PC-3 (cell line): ENCODE measurements around the gene CASKIN1. TPM values are rescaled to one million over a fixed set of nuclear protein-coding genes. Genes with fewer than 3 reads are reported as not detected.

ENCODE experiments used
- ATAC-seq: fragments of 200-7000 bp; cut with Tn5 transposase; 2 replicates; pipeline ENCODE4 v1.9.1; 2020; ENCODE audit warnings: mild to moderate bottlenecking, moderate library complexity
- BruUV-seq: library from RNA; stranded (reverse); fragments of 400-500 nt; replicated peaks from 2 replicates; lab custom pipeline; 2021; lab: Mats Ljungman, UMichigan
- CTCF ChIA-PET: fragments of 300-600 bp; sonication (Branson Sonifier 250); formaldehyde crosslinking; loops from one replicate; lab custom pipeline; 2022; ENCODE audit warnings: antibody characterized with exemption; lab: Charles Lee
- POLR2A ChIA-PET: fragments of 300-600 bp; sonication (Branson Sonifier 250); formaldehyde crosslinking; loops from one replicate; lab custom pipeline; 2022; ENCODE audit warnings: antibody characterized with exemption; ENCODE audit not compliant: unreplicated experiment; lab: Charles Lee
- DNase-seq: peaks from one replicate; pipeline ENCODE4 v3.0.0-alpha.2; 2015
- H2AFZ ChIP-seq: fragments of 300-600 bp; sonication (generic); 2 replicates; pipeline ENCODE4 v1.6.0; 2016; ENCODE audit warnings: antibody characterized with exemption, low read length
- H3F3A ChIP-seq: fragments of 300-600 bp; sonication (generic); one replicate; pipeline ENCODE4 v1.6.0; 2017; ENCODE audit warnings: antibody characterized with exemption, low read length, control low read depth, mild to moderate bottlenecking; ENCODE audit not compliant: unreplicated experiment
- H3K27ac ChIP-seq: fragments of 300-600 bp; sonication (generic); 2 replicates; pipeline ENCODE4 v1.5.1; 2016; ENCODE audit warnings: mild to moderate bottlenecking, low read length
- H3K27me3 ChIP-seq: fragments of 300-600 bp; sonication (generic); 2 replicates; pipeline ENCODE4 v1.6.1; 2016; ENCODE audit warnings: low read length, mixed read lengths
- H3K36me3 ChIP-seq: fragments of 300-600 bp; sonication (generic); 2 replicates; pipeline ENCODE4 v1.6.1; 2016; ENCODE audit warnings: low read depth, mixed run types, low read length, mixed read lengths
- H3K4me1 ChIP-seq: fragments of 300-600 bp; sonication (generic); 2 replicates; pipeline ENCODE4 v1.5.1; 2016; ENCODE audit warnings: low read length; ENCODE audit not compliant: insufficient read depth
- H3K4me2 ChIP-seq: fragments of 300-600 bp; sonication (generic); 2 replicates; pipeline ENCODE4 v1.6.0; 2016; ENCODE audit warnings: low read length
- H3K4me3 ChIP-seq: fragments of 300-600 bp; sonication (generic); 2 replicates; pipeline ENCODE4 v1.5.1; 2016; ENCODE audit warnings: mild to moderate bottlenecking, low read length, mixed read lengths
- H3K79me2 ChIP-seq: fragments of 300-600 bp; sonication (generic); 2 replicates; pipeline ENCODE4 v1.6.1; 2017; ENCODE audit warnings: low read length, mixed read lengths
- H3K9ac ChIP-seq: fragments of 300-600 bp; sonication (generic); 2 replicates; pipeline ENCODE4 v1.6.0; 2016; ENCODE audit warnings: mild to moderate bottlenecking, low read length
- H3K9me2 ChIP-seq: fragments of 300-600 bp; sonication (generic); replicated peaks from 2 replicates; pipeline ENCODE4 v1.6.1; 2016; ENCODE audit warnings: mixed run types, low read length, mixed read lengths
- H3K9me3 ChIP-seq: fragments of 300-600 bp; sonication (generic); 2 replicates; pipeline ENCODE4 v1.6.1; 2016; ENCODE audit warnings: low read length, mixed read lengths
- H4K20me1 ChIP-seq: fragments of 300-600 bp; sonication (generic); 2 replicates; pipeline ENCODE4 v1.6.1; 2016; ENCODE audit warnings: low read length, mixed read lengths
- CTCF ChIP-seq: fragments of 300-600 bp; sonication (generic); conservative IDR thresholded peaks from 2 replicates; pipeline ENCODE4 v1.5.1; 2017; ENCODE audit warnings: antibody characterized with exemption, low read depth, mild to moderate bottlenecking, low read length
- EZH2 ChIP-seq: fragments of 300-600 bp; sonication (generic); IDR thresholded peaks from one replicate; pipeline ENCODE4 v1.6.1; 2017; ENCODE audit warnings: antibody characterized with exemption, mild to moderate bottlenecking, low read length; ENCODE audit not compliant: unreplicated experiment
- EZH2phosphoT487 ChIP-seq: fragments of 300-600 bp; sonication (generic); IDR thresholded peaks from 2 replicates; pipeline ENCODE4 v1.6.1; 2018; ENCODE audit warnings: mild to moderate bottlenecking, antibody characterized with exemption, low read length, borderline replicate concordance
- intact Hi-C: fragments of 100-400 bp; cut with micrococcal nuclease; formaldehyde crosslinking; loops from 2 replicates; pipeline ENCODE4 v1.9.0; 2023
- total RNA-seq: library from RNA; depleted of rRNA; stranded (reverse); fragments of >200 nt; gene quantifications from 2 replicates; pipeline ENCODE4 v1.2.3, GENCODE V29; 2014

CASKIN1 gene
- total RNA-seq, 1 experiment from 2014 or later = 1.6 TPM

GRCh38 chr16:2229632-2230250 lies 33.3 kb upstream of the CASKIN1 start:
- no peak for DNase-seq
- no peaks in the 10 kb centered on the region for H3K9me3 ChIP-seq
- ChIA-PET CTCF (no interaction called here), POLR2A (no interaction called here)
- H3K4me2 ChIP-seq = no peak overlapping the region
- H4K20me1 ChIP-seq = peaks cover 9% of the 10 kb centered on the region; the same call in 1 of the 2 replicates
- H3K9me2 ChIP-seq = no peaks in the 10 kb centered on the region
- H3F3A ChIP-seq = no peaks in the 10 kb centered on the region
- H2AFZ ChIP-seq = no peak overlapping the region
- peaks cover 12% of the 10 kb centered on the region for H3K4me1 ChIP-seq
- H3K27me3 ChIP-seq = no peaks in the 10 kb centered on the region
- no TSS peak for BruUV-seq
- peaks cover 43% of the 10 kb centered on the region for H3K79me2 ChIP-seq
- TF ChIP-seq EZH2phosphoT487 (no peak), EZH2 (no peak), CTCF (no peak)
- no peak overlapping the region for H3K9ac ChIP-seq
- intact Hi-C loops = no loop called here
- no peak overlapping the region for H3K4me3 ChIP-seq
- H3K27ac ChIP-seq = no peak overlapping the region
- ATAC-seq = no peak
- H3K36me3 ChIP-seq = no peaks in the 10 kb centered on the region; the same call in 1 of the 2 replicates

- H3K4me2 ChIP-seq = no peak overlapping the region
- H3K9me3 ChIP-seq = no peaks in the 10 kb centered on the region
- no peak for DNase-seq
- intact Hi-C loops = no loop called here
- H4K20me1 ChIP-seq = peaks cover 9% of the 10 kb centered on the region; the same call in 1 of the 2 replicates
- no peaks in the 10 kb centered on the region for H3F3A ChIP-seq
- no TSS peak for BruUV-seq
- ChIA-PET CTCF (no interaction called here), POLR2A (no interaction called here)
- no peaks in the 10 kb centered on the region; the same call in 1 of the 2 replicates for H3K36me3 ChIP-seq
- ATAC-seq = no peak
- H2AFZ ChIP-seq = no peak overlapping the region
- TF ChIP-seq CTCF (no peak), EZH2phosphoT487 (no peak), EZH2 (no peak)
- no peak overlapping the region for H3K4me3 ChIP-seq
- H3K79me2 ChIP-seq = peaks cover 49% of the 10 kb centered on the region
- H3K27ac ChIP-seq = no peak overlapping the region
- no peak overlapping the region for H3K9ac ChIP-seq
- H3K27me3 ChIP-seq = no peaks in the 10 kb centered on the region
- peaks cover 12% of the 10 kb centered on the region for H3K4me1 ChIP-seq
- H3K9me2 ChIP-seq = no peaks in the 10 kb centered on the region
Observed at GRCh38 chr16:2229091-2229490, 32.7 kb upstream of the CASKIN1 start.

DNA sequence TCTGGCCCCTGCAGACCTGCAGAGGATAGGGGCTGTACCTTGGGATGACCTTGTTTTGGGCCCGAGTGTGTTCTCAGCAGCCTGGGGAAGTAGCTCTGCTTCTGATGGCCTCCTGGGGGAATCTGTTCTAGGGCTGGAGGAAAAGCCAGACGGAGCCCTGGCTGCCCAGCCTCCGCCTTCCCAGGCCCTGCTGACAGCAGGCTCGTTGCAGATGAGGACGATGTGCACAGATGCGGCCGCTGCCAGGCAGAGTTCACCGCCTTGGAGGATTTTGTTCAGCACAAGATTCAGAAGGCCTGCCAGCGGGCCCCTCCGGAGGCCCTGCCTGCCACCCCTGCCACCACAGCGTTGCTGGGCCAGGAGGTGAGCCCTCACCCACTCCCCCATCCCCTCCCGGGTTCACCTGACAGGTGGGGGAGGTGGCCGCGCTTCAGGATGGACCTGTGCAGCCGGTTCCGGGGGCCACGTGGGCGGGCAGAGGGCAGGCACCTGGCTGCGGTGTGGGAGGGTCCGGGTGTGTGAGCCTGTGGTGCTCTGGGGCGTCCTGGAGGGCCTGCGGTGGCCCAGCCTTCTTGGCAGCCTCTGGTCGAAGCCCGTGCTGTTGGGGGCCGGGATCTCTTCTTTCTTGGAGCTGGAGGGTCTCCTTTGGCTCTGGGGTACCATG lies 31.9 kb upstream of the CASKIN1 start:
- H3K9me2 ChIP-seq = no peaks in the 10 kb centered on the region
- H3K4me1 ChIP-seq = peaks cover 12% of the 10 kb centered on the region
- H3K27ac ChIP-seq = no peak overlapping the region
- BruUV-seq = no TSS peak
- ChIA-PET CTCF (no interaction called here), POLR2A (no interaction called here)
- TF ChIP-seq EZH2phosphoT487 = no peak
- TF ChIP-seq CTCF = no peak
- TF ChIP-seq EZH2 = no peak
- intact Hi-C loops = no loop called here
- no peaks in the 10 kb centered on the region for H3F3A ChIP-seq
- H3K79me2 ChIP-seq = peaks cover 55% of the 10 kb centered on the region
- H2AFZ ChIP-seq = no peak overlapping the region
- H3K4me3 ChIP-seq = no peak overlapping the region
- H3K4me2 ChIP-seq = no peak overlapping the region
- ATAC-seq (no peak), DNase-seq (no peak)
- peaks cover 9% of the 10 kb centered on the region; the same call in 1 of the 2 replicates for H4K20me1 ChIP-seq
- no peaks in the 10 kb centered on the region for H3K9me3 ChIP-seq
- no peak overlapping the region for H3K9ac ChIP-seq
- no peaks in the 10 kb centered on the region for H3K27me3 ChIP-seq
- no peaks in the 10 kb centered on the region; the same call in 1 of the 2 replicates for H3K36me3 ChIP-seq
